Uterus (tissue), 4 donors: ENCODE data around the gene AGBL4. TPM values are rescaled to one million over a fixed set of nuclear protein-coding genes. Genes with fewer than 3 reads are reported as not detected.

Source experiments
- DNase-seq, 2 donors: peaks; one replicate each; pipeline ENCODE4 v3.0.0-alpha.2; 2019 to 2020
- H3K27ac ChIP-seq, 2 donors: fragments of 200-600 bp; sonication (generic); 1 replicate in 1 of 2; 2 replicates in 1 of 2; pipeline ENCODE4 v1.5.1; 2016 to 2018
- H3K27me3 ChIP-seq, 2 donors: fragments of 200-600 bp; sonication (generic); one replicate each; pipeline ENCODE4 v1.5.1; 2018 to 2019; ENCODE audit warnings: control low read depth in 1 of 2
- H3K36me3 ChIP-seq, 2 donors: fragments of 200-600 bp; sonication (generic); one replicate each; pipeline ENCODE4 v1.5.1; 2019; ENCODE audit warnings: control low read depth in 1 of 2
- H3K4me1 ChIP-seq, 2 donors: fragments of 200-600 bp; sonication (generic); one replicate each; pipeline ENCODE4 v1.5.1; 2018 to 2019; ENCODE audit warnings: control low read depth in 1 of 2
- H3K4me3 ChIP-seq, 2 donors: fragments of 200-600 bp; sonication (generic); 1 replicate in 1 of 2; 2 replicates in 1 of 2; pipeline ENCODE4 v1.5.1; 2018 to 2019; ENCODE audit warnings: mild to moderate bottlenecking in 1 of 2
- H3K9me3 ChIP-seq, 2 donors: fragments of 200-600 bp; sonication (generic); one replicate each; pipeline ENCODE4 v1.5.1; 2019; ENCODE audit warnings: control low read depth in 1 of 2
- CTCF ChIP-seq, 4 experiments: fragments of 200-600 bp in 2 of 4; fragments of 450-650 bp in 2 of 4; sonication (generic) in 2 of 4; IDR thresholded peaks; one replicate each; pipeline ENCODE4 v1.5.1; 2016 to 2019; ENCODE audit warnings: antibody characterized with exemption in 4 of 4, mild to moderate bottlenecking in 2 of 4, moderate library complexity in 1 of 4
- POLR2A ChIP-seq, 2 donors: fragments of 450-650 bp; IDR thresholded peaks; one replicate each; pipeline ENCODE4 v1.6.1; 2016; ENCODE audit warnings: antibody characterized with exemption in 2 of 2, mild to moderate bottlenecking in 1 of 2, moderate library complexity in 1 of 2
- intact Hi-C: fragments of 100-400 bp; cut with DNase I; formaldehyde crosslinking; loops from one replicate; pipeline ENCODE4 v1.15.1; 2023; ENCODE audit warnings: low total_unique reads
- total RNA-seq, 4 donors: library from RNA; depleted of rRNA in 3 of 4; stranded (reverse); fragments of >200 nt in 3 of 4; gene quantifications; one replicate each; pipeline versions ENCODE4 v1.1.0 to v1.2.4, GENCODE V29; 2014 to 2023
- donor health status: DM: yes; HTN: yes; CAD: no.

Gene AGBL4
- total RNA-seq, 4 donors from 2014 or later = 0.85 to 1.9 TPM; not detected in 2

GRCh38 chr1:49906365-49906764 is 117.4 kb downstream of the AGBL4 start:
- Histone ChIP-seq H3K4me3 (no peak overlapping the region), H3K9me3 (no peaks in the 10 kb centered on the region), H3K36me3 (no peaks in the 10 kb centered on the region), H3K27ac (no peak overlapping the region), H3K27me3 (no peaks in the 10 kb centered on the region), H3K4me1 (no peaks in the 10 kb centered on the region)
- TF ChIP-seq POLR2A (IDR thresholded peaks at IDR 0.05) (no peak), CTCF (IDR thresholded peaks at IDR 0.05) (no peak)
- no peak for DNase-seq
- intact Hi-C loops = no loop called here

- no peak for TF ChIP-seq POLR2A (IDR thresholded peaks at IDR 0.05)
- no peak for TF ChIP-seq CTCF (IDR thresholded peaks at IDR 0.05)
- Histone ChIP-seq H3K27me3 (no peaks in the 10 kb centered on the region), H3K36me3 (no peaks in the 10 kb centered on the region), H3K4me1 (no peaks in the 10 kb centered on the region), H3K9me3 (no peaks in the 10 kb centered on the region), H3K4me3 (no peak overlapping the region), H3K27ac (no peak overlapping the region)
- intact Hi-C loops = no loop called here
- no peak for DNase-seq
These were observed 159.2 kb downstream of the AGBL4 start for GRCh38 chr1:49864581-49864980.

GRCh38 chr1:49854741-49855140 is 169.0 kb downstream of the AGBL4 start:
- DNase-seq = no peak
- Histone ChIP-seq H3K4me1 (no peaks in the 10 kb centered on the region), H3K4me3 (no peak overlapping the region), H3K9me3 (no peaks in the 10 kb centered on the region), H3K36me3 (no peaks in the 10 kb centered on the region), H3K27me3 (no peaks in the 10 kb centered on the region), H3K27ac (no peak overlapping the region)
- intact Hi-C loops = no loop called here
- TF ChIP-seq CTCF (IDR thresholded peaks at IDR 0.05) = no peak
- TF ChIP-seq POLR2A (IDR thresholded peaks at IDR 0.05) = no peak

GRCh38 chr1:49842596-49842995 is 181.2 kb downstream of the AGBL4 start:
- intact Hi-C loops = no loop called here
- no peaks in the 10 kb centered on the region for H3K27me3 ChIP-seq
- H3K9me3 ChIP-seq = no peaks in the 10 kb centered on the region
- no peak overlapping the region for H3K4me3 ChIP-seq
- DNase-seq = no peak
- no peak overlapping the region for H3K27ac ChIP-seq
- H3K36me3 ChIP-seq = no peaks in the 10 kb centered on the region
- H3K4me1 ChIP-seq = no peaks in the 10 kb centered on the region
- no peak for TF ChIP-seq CTCF (IDR thresholded peaks at IDR 0.05)
- no peak for TF ChIP-seq POLR2A (IDR thresholded peaks at IDR 0.05)

- Histone ChIP-seq H3K4me1 (no peaks in the 10 kb centered on the region), H3K36me3 (no peaks in the 10 kb centered on the region), H3K4me3 (no peak overlapping the region), H3K27ac (no peak overlapping the region), H3K9me3 (no peaks in the 10 kb centered on the region), H3K27me3 (no peaks in the 10 kb centered on the region)
- intact Hi-C loops = no loop called here
- DNase-seq = no peak
- TF ChIP-seq CTCF (IDR thresholded peaks at IDR 0.05) (no peak), POLR2A (IDR thresholded peaks at IDR 0.05) (no peak)
These were observed 182.0 kb downstream of the AGBL4 start for GRCh38 chr1:49841767-49842166.
